ENCODE results near the gene C11orf24. TPM values are rescaled to one million over a fixed set of nuclear protein-coding genes. Genes with fewer than 3 reads are reported as not detected.

The C11orf24 gene
- total and polyA plus RNA-seq, 2 experiments from 2014 or later = 89.4 to 105 TPM

DNA sequence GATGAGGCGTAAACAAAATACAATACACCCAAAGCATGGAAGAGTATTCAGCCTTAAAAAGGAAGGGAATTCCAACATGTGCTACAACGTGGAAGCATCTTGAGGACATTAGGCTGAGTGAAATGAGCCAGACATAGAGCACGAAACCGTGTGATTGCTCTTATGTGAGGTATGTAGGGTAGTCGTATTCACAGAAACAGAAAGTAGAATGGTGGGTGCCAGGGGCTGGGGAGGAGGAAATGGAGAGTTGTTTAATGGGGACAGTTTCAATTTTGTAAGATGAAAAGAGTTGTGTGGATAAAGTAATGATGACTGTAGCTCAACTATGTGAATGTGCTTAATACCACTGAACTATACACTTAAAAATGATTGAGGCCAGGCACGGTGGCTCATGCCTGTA lies 48.5 kb downstream of the C11orf24 start:
- Histone ChIP-seq H3K9me3 (ENCODE audit: low read depth) (no peaks in the 10 kb centered on the region), H3K36me3 (ENCODE audit: low read depth) (no peaks in the 10 kb centered on the region), H3K9ac (no peak overlapping the region), H3K4me1 (ENCODE audit: insufficient read depth) (no peaks in the 10 kb centered on the region), H3K27me3 (replicated peaks; ENCODE audit: insufficient read depth) (0 out of 2 replicates have a peak, but pooled peaks cover 6% of the 10 kb centered on the region), H4K20me1 (ENCODE audit: insufficient read depth) (no peaks in the 10 kb centered on the region), H3K9me2 (ENCODE audit: insufficient read depth) (no peaks in the 10 kb centered on the region), H3F3A (ENCODE audit: insufficient read depth) (no peaks in the 10 kb centered on the region), H3K4me3 (no peak overlapping the region), H3K79me2 (ENCODE audit: insufficient read depth) (no peaks in the 10 kb centered on the region), H2AFZ (no peak overlapping the region), H3K4me2 (ENCODE audit: unreplicated experiment) (no peak overlapping the region), H3K27ac (no peak overlapping the region)
- TF ChIP-seq EZH2 (IDR thresholded peaks at IDR 0.05; ENCODE audit: insufficient read depth, poor library complexity, severe bottlenecking) (no peak), EZH2phosphoT487 (IDR thresholded peaks at IDR 0.05; ENCODE audit: insufficient read depth, low read depth) (no peak)
- WGBS, 2 experiments (ENCODE audit: low coverage in 1 of 2, low lambda C conversion rate in 2 of 2, missing lambda C conversion rate in 2 of 2) = 36 to 43% methylated on average over 6 of the region's 6 CpGs
- in situ Hi-C loops (cut with MboI) = no loop called here
- DNase-seq = no peak

DNA sequence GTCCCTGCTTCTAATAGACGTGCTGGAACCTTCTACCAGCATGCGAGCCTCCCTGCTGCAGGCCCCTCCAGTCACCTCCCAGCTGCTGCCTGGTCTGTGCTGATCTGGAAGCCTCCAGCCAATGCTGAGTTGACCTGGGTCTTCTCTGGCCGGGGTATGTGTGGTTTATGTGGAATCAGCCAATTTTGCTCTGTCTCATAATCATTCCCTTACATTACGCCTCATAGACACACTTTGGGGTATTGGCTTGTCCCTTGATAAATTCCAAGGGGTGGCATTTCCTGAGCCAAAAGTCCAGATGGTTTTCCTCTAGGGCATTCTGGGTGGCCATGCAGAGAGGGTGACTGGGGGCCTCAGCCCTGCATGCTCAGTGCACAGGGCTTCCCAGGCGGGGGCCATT lies 50.4 kb downstream of the C11orf24 start:
- in situ Hi-C loops (cut with MboI) = no loop called here
- no peaks in the 10 kb centered on the region for H3K79me2 ChIP-seq (ENCODE audit: insufficient read depth)
- no peaks in the 10 kb centered on the region for H3K9me2 ChIP-seq (ENCODE audit: insufficient read depth)
- no peak overlapping the region for H3K4me3 ChIP-seq
- H3K36me3 ChIP-seq (ENCODE audit: low read depth) = no peaks in the 10 kb centered on the region
- H3K9ac ChIP-seq = no peak overlapping the region
- TF ChIP-seq EZH2 (IDR thresholded peaks at IDR 0.05; ENCODE audit: insufficient read depth, poor library complexity, severe bottlenecking) (no peak), EZH2phosphoT487 (IDR thresholded peaks at IDR 0.05; ENCODE audit: insufficient read depth, low read depth) (no peak)
- WGBS, 2 experiments (ENCODE audit: low coverage in 1 of 2, low lambda C conversion rate in 2 of 2, missing lambda C conversion rate in 2 of 2) = 41 to 60% methylated on average over 5 of the region's 5 CpGs
- H4K20me1 ChIP-seq (ENCODE audit: insufficient read depth) = no peaks in the 10 kb centered on the region
- no peak overlapping the region for H2AFZ ChIP-seq
- no peaks in the 10 kb centered on the region for H3F3A ChIP-seq (ENCODE audit: insufficient read depth)
- no peak overlapping the region for H3K27ac ChIP-seq
- H3K27me3 ChIP-seq (replicated peaks; ENCODE audit: insufficient read depth) = 0 out of 2 replicates have a peak, but pooled peaks cover 6% of the 10 kb centered on the region
- H3K4me1 ChIP-seq (ENCODE audit: insufficient read depth) = no peaks in the 10 kb centered on the region
- H3K4me2 ChIP-seq (ENCODE audit: unreplicated experiment) = no peak overlapping the region
- no peak for DNase-seq
- no peaks in the 10 kb centered on the region for H3K9me3 ChIP-seq (ENCODE audit: low read depth)

DNA sequence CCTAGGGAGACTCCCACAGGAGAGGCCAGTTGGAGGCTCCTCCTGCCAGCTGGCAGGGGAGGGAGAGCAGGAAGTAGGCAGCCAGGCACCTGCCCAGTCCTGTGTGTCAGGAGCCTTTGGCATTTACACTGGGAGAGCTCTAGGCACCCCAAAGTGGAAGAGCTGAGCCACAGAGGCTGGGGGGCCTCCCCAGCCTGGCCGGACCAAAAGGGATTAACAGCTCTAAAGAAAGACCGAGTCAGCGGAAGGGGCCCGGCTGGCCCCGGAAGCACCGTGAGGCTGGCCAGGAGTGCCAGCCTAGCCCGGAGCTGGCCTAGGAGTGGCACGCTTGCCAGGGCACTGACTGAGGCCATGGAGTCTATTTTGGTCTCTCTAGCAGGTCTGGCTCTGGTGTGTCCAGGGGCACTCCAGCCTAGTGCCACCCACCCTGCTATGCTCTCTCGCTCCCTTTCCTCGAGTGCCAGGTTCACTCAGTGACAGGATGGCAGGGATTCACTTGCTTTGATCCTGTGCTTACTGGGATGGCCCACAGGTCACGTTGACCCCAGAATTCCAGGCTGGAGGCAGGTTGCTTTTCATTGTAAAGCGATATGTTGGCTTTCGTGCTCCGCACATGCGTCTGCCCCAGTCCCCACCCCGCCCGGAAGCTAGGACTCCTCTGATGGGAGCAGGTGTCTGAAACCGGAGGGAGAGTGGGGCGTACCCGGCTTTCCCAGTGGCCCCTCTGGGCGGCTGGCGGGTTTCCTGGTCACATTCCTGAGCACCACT lies 55.4 kb downstream of the C11orf24 start:
- WGBS, 2 experiments (ENCODE audit: low coverage in 1 of 2, low lambda C conversion rate in 2 of 2, missing lambda C conversion rate in 2 of 2) = 75 to 76% methylated on average over 14 to 22 of the region's 22 CpGs
- Histone ChIP-seq H3K9ac (no peak overlapping the region), H3F3A (ENCODE audit: insufficient read depth) (no peaks in the 10 kb centered on the region; the same call in 1 of the 2 replicates), H3K27me3 (replicated peaks; ENCODE audit: insufficient read depth) (peaks cover 9% of the 10 kb centered on the region; the same call in 1 of the 2 replicates), H3K9me2 (ENCODE audit: insufficient read depth) (no peaks in the 10 kb centered on the region), H2AFZ (no peak overlapping the region), H3K79me2 (ENCODE audit: insufficient read depth) (peaks cover 12% of the 10 kb centered on the region), H3K4me1 (ENCODE audit: insufficient read depth) (peaks cover 9% of the 10 kb centered on the region), H4K20me1 (ENCODE audit: insufficient read depth) (peaks cover 4% of the 10 kb centered on the region; the same call in 1 of the 2 replicates), H3K9me3 (ENCODE audit: low read depth) (no peaks in the 10 kb centered on the region), H3K4me2 (ENCODE audit: unreplicated experiment) (no peak overlapping the region), H3K36me3 (ENCODE audit: low read depth) (no peaks in the 10 kb centered on the region), H3K27ac (no peak overlapping the region), H3K4me3 (no peak overlapping the region)
- TF ChIP-seq EZH2 (IDR thresholded peaks at IDR 0.05; ENCODE audit: insufficient read depth, poor library complexity, severe bottlenecking) = no peak
- DNase-seq = no peak
- in situ Hi-C loops (cut with MboI) = no loop called here

DNA sequence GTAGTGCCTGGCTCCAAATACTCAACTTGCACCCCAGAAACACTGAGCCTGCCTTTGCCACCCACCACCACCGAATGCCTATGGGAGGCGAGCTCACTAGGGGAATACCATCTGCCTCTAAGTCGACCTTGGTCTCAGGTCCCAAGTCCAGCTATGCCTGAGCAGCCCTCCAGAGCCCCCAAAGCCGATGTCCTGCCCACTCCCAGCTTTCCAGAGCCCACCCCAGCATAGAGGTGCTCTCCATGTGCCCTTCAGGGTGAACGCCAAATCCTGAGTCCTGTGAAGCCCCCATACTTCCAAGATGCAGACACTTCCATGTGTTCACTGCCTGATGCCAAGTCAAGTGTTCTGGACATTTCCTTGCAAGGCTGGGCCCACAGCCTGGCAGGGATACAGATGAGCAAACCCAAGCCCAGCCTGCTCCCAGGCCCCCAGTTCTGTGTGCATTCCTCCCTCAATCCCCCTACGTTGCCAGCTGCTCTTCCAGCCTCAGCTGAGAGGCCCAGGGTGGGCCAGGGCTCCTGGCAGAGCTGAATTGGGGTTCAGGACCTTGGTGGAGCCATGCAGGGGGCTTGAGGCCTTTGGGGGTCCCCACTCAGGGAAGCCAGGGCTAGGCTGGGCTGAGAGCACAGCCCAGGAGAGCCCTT lies 56.1 kb downstream of the C11orf24 start:
- no peak overlapping the region for H3K4me3 ChIP-seq
- in situ Hi-C loops (cut with MboI) = no loop called here

More for the DNA sequence above, 56.1 kb downstream of the C11orf24 start:
- H3K27ac ChIP-seq = no peak overlapping the region
- 80 to 91% methylated on average over 6 of the region's 6 CpGs for WGBS, 2 experiments (ENCODE audit: low coverage in 1 of 2, low lambda C conversion rate in 2 of 2, missing lambda C conversion rate in 2 of 2)
- H3K4me2 ChIP-seq (ENCODE audit: unreplicated experiment) = no peak overlapping the region
- H3K79me2 ChIP-seq (ENCODE audit: insufficient read depth) = peaks cover 19% of the 10 kb centered on the region
- no peaks in the 10 kb centered on the region for H3K9me3 ChIP-seq (ENCODE audit: low read depth)
- H3K9me2 ChIP-seq (ENCODE audit: insufficient read depth) = no peaks in the 10 kb centered on the region
- no peak for DNase-seq
- no peaks in the 10 kb centered on the region for H3K36me3 ChIP-seq (ENCODE audit: low read depth)
- no peak for TF ChIP-seq EZH2phosphoT487 (IDR thresholded peaks at IDR 0.05; ENCODE audit: insufficient read depth, low read depth)
- TF ChIP-seq EZH2 (IDR thresholded peaks at IDR 0.05; ENCODE audit: insufficient read depth, poor library complexity, severe bottlenecking) = no peak
- no peaks in the 10 kb centered on the region; the same call in 1 of the 2 replicates for H3F3A ChIP-seq (ENCODE audit: insufficient read depth)
- peaks cover 9% of the 10 kb centered on the region; the same call in 1 of the 2 replicates for H3K27me3 ChIP-seq (replicated peaks; ENCODE audit: insufficient read depth)
- H3K9ac ChIP-seq = no peak overlapping the region
- H2AFZ ChIP-seq = no peak overlapping the region
- peaks cover 13% of the 10 kb centered on the region for H3K4me1 ChIP-seq (ENCODE audit: insufficient read depth)
- H4K20me1 ChIP-seq (ENCODE audit: insufficient read depth) = peaks cover 10% of the 10 kb centered on the region; the same call in 1 of the 2 replicates
